Measurements from ENCODE around the gene RAD9B.

DNA sequence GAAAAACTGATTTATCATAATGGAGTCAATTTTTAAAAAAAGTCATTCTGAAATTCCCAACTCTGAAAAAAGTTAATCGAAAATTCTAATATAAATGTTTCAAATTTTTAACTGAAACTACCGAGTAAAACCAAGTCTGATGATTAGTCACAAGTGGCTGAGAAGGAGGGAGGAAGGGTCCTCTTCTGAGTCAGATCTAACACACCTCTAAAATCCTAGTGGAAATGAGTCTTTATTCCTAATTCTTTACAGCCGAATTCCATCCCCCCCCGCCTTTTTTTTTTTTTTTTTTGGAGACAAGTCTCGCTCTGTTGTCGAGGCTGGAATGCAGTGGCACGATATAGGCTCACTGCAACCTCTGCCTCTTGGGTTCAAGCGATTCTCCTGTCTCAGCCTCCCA is 37.9 kb downstream of the RAD9B start:
- TF ChIP-seq, protein P1, sequence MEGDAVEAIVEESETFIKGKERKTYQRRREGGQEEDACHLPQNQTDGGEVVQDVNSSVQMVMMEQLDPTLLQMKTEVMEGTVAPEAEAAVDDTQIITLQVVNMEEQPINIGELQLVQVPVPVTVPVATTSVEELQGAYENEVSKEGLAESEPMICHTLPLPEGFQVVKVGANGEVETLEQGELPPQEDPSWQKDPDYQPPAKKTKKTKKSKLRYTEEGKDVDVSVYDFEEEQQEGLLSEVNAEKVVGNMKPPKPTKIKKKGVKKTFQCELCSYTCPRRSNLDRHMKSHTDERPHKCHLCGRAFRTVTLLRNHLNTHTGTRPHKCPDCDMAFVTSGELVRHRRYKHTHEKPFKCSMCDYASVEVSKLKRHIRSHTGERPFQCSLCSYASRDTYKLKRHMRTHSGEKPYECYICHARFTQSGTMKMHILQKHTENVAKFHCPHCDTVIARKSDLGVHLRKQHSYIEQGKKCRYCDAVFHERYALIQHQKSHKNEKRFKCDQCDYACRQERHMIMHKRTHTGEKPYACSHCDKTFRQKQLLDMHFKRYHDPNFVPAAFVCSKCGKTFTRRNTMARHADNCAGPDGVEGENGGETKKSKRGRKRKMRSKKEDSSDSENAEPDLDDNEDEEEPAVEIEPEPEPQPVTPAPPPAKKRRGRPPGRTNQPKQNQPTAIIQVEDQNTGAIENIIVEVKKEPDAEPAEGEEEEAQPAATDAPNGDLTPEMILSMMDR (CRISPR knock-in tag; IDR thresholded peaks at IDR 0.05): no peak
- TF ChIP-seq CHD2 (IDR thresholded peaks at IDR 0.05; ENCODE audit: low read depth, low read length): no peak

All from HepG2 (cell line).